NOMO-1 (cell line): Measurements from ENCODE around the gene ABHD2.
"Not testable (repeated sequence)": the region's sequence is repeated elsewhere in the genome, so short reads cannot be mapped to it uniquely, and the experiment has no call there.

Source experiments
- DNase-seq, 2 experiments: peaks; one replicate each; lab custom pipeline; 2025; ENCODE audit not compliant: unreplicated experiment in 2 of 2; lab: John Stamatoyannopoulos, UW

The ABHD2 gene, protein sequence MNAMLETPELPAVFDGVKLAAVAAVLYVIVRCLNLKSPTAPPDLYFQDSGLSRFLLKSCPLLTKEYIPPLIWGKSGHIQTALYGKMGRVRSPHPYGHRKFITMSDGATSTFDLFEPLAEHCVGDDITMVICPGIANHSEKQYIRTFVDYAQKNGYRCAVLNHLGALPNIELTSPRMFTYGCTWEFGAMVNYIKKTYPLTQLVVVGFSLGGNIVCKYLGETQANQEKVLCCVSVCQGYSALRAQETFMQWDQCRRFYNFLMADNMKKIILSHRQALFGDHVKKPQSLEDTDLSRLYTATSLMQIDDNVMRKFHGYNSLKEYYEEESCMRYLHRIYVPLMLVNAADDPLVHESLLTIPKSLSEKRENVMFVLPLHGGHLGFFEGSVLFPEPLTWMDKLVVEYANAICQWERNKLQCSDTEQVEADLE

DNA sequence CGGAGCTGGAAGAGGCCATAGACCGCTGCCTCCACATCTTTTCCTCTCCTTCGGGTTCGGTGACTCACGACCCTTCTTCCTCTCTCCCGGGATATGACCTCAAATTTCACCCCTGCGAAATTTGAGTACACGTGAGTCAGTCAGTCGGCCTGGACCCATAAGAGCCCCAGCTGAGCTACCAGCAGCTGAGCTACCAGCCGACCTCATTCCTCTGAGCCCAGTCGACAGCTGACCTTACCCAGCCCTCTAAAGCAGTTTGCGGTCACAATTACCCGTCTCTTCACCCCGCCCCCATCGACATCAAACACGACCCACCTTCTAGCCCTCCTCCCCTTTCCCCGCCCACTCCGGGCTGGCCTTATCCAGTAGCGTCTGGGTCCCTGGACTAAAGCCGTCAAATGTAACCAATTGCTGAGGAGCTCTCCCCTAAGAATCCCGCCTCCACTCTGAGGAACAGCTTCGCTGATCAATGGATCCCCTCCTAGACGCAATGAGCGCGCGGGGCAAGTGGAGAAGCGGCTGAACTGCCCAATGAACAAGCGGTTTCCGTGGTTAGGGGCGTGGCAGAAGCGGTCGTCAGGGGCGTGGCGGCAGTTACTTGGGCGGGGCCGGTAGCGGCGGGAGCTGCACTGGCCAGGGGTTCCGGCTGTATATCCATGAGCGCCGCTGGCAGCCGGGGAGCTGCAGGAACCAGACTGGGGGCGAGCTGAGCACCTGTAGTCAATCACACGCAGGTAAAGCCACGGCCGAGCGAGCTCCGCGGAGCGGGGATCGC is at the start of gene ABHD2:
Gene ABHD2, plus strand, starts transcription at position 627 of the 775 bp plus-strand sequence. CDS start 27,872 bp downstream, outside the sequence.
- DNase-seq = peak; percentile 99 to 100

DNA sequence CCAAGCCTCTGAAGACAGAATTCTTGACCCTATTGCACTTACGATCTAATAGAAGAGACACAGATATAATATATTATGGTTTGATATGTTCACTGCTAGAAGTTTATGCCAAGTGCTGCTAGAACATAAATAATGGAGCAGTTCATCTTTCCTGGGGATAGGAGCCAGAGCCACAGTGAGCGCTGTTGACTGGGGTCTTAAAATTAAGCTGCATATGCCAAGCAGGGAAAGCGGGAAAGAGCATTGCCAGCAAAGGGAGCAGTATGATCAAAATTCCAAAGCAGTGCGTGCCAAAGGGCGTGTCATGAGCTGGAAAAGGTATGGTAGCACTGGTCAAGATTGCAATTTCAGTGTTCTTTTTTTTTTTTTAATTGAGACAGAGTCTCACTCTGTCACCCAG is 49.1 kb upstream of the ABHD2 start:
- no peak for DNase-seq

DNA sequence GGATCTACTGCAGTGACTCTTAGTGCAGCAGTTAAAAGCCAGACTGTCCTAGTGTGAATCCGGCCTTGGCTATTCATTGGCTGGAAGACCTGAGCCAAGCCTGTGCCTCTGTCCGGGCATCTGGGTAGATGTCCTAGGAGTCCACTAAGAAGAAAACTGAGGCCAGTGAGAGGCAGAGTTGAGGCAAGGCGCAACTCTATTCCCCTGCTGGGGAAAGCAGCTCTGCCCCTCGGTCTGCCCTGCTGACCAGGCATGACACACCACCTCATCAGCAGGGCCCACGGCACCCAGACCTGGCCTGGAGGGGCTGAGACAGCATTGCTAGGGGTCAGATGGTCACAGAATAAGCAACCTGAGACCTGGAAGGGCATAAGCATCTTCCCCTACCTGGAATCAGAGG is 46.7 kb upstream of the ABHD2 start:
- no peak for DNase-seq

DNA sequence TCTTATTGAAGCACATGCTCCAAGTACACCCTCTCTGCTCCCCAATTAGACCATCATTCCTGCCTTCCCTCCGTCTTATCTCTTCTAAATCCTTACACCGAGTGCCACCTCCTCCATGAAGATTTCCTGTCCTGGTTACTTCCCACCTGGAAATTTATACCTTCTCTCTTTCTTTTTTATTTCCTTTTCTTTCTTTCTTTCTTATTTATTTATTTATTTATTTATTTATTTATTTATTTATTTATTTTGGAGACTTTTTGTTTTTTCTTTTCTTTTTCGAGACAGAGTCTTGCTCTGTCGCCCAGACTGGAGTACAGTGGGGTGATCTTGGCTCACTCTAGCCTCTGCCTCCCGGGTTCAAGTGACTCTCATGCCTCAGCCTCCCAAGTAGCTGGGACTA is 45.9 kb upstream of the ABHD2 start:
- DNase-seq = no peak

DNA sequence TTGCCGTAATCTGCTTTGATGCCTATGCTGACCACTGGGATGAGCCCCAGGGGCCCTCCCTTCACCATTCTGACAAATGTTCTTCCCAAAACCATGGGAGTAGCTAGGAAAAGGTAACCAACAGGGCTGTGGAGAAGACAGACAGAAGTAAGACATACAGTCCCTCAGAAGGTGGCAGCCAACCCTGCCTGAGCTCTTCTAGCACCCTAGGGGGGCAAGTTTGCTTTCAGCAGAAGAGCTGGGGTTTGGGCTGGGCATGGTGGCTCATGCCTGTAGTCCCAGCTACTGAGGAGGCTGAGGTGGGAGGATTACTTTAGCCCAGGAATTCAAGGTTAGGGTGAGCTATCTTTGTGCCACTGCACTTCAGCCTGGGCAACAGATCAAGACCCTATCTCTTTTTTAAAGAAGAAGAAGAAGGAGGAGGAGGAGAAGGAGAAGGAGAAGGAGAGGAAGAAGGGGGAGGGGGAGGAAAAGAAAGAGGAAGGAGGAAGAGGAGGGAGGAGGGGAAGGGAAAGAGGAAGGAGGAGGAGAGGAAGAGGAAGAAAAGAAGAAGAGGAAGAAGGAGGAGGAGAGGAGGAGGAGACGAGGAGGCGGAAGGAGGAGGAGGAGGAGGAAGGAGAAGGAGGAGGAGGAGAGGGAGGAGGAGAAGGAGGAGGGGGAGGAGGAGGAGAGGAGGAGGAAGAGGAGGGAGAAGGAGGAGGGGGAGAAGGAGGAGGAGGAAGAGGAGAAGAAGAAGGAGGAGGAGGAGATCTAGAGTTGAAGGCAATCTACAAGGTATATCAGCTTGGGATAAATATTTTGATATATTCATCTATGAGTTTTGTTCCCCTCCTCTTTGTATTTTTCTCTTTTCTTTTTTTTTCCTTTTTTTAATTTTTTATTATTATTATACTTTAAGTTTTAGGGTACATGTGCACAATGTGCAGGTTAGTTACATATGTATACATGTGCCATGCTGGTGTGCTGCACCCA is 44.9 kb upstream of the ABHD2 start:
- DNase-seq = no peak

DNA sequence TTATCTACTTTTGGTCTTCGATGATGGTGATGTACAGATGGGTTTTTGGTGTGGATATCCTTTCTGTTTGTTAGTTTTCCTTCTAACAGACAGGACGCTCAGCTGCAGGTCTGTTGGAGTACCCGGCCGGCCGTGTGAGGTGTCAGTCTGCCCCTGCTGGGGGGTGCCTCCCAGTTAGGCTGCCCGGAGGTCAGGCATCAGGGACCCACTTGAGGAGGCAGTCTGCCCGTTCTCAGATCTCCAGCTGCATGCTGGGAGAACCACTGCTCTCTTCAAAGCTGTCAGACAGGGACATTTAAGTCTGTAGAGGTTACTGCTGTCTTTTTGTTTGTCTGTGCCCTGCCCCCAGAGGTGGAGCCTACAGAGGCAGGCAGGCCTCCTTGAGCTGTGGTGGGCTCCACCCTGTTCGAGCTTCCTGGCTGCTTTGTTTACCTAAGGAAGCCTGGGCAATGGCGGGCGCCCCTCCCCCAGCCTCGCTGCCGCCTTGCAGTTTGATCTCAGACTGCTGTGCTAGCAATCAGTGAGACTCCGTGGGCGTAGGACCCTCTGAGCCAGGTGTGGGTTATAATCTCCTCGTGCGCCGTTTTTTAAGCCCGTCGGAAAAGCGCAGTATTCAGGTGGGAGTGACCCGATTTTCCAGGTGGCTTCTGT is 39.1 kb upstream of the ABHD2 start:
- DNase-seq = not testable (repeated sequence)

DNA sequence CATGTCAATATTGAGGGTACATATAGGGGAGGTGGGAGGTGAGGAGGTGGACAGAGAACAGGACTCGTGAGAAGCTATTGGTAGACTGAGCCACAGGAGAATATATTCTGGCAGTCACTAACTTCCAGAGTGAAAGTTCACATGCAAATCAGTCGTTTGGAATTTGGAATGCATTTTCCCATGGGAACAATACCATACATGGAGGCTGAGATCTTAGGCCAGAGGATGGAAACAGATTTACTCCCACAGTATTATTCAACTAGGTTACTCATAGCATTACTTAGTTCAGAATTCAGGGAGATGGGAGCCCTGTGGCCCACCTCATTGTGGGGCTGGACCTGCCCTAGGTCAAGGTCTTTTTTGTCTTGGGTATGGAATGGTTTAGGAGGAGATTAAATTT is 36.4 kb upstream of the ABHD2 start:
- no peak for DNase-seq

DNA sequence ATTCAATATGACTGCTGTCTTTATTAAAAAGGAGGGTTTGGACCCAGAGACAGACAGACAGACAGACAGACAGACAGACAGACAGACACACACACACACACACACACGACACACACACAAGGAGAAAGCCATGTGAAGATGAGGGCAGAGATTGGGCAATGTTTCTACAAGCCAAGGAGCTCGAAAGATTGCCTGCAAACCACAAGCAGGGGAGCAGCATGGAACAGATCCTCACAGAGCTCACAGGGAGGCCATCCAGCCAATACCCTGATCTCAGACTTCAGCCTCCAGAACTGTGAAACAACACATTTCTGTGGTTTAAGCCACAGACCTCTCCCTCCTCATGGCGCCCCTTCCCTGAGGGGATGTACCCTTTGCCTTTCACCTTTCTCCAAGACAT is 35.8 kb upstream of the ABHD2 start:
- DNase-seq = peak; percentile 20 to 29

DNA sequence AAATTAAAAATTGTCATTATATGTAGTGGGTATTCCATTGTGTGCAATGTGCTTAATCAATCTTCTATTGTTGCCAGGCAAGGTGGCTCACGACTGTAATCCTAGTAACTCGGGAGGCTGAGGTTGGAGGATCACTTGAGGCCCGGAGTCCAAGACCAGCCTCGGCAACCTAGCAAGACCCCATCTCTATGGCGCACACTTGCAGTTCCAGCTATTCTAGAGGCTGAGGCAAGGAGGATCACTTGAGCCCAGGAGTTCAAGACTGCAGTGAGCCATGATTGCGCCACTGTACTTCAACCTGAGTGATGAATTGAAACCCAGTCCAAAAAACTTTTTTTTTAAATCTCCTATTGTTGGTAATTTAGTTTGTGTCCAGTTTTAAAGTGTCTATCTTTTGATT is 33.4 kb upstream of the ABHD2 start:
- no peak for DNase-seq

DNA sequence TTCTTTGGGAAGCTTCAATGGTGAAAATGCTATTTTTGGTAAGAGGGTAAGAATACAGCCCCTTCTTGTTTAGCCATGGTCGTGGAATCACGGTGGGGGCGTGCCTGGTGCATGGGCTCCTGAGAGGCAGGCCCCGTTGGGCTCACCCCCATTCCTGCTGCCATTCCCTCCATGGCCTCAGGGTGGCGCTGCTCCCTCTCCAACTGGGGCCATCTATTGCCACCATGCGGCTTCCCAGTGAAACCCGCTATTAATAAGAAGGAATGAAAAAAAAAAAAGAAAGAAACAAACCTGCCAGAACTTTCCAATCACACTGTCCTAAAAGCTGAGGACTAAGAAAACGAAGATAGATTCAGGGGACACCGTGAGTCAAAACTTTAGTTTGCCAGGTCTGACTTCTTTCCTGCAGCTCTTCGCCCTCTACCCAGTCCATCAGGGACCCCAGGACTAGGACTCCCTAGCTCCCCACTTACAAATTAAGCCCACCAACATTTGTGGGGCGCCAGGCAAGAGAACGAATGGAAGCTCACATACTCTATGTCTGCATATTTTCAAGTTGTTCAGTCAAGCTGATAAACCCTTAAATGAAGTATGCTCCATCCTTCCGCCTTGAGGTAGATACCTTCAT is 30.6 kb upstream of the ABHD2 start:
- DNase-seq = peak; percentile 43 to 49

DNA sequence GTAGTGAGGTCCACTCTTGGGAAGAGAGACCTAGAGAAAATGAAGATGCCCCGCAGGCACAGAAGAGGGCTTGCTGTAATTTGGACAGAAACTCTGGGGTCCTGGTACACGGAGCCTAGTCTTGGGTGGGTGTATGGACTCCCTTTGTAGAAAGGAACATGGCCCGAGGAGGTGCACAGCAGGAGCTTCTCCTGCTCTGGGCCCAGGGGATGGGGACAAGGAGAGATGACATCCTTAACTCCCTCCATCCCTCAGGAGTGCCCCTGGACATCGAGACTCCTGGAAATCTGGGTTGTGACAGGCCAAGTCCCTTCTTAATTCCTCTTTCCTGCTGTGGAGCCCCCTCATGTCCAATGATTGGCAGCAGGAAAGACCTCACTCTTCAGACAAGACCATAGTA is 29.9 kb upstream of the ABHD2 start:
- DNase-seq = no peak

DNA sequence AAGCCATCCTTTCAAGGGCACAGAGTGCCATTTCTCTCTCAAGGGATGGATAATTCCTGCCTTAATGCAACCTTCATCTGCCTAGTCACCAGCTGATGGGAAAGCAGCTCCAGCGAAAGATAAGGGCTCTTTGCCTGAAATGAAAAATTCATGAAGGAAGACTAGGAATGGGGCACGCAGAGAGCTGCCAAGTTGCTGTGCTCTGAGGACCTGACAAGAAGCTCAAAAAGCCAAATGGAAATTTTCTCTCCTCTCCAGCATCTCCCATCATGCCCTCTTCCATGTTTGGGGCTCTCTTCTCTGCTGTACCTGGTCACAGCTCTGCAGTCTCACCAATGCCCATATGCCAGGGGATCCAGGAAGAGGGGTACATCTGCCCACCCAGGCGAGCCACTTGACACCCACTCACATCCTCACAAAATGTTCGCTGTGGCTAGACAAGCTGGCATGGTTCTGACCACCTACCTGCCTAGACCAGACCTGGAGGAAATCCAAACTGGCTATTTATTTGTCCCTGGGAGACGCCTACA is 29.3 kb upstream of the ABHD2 start:
- DNase-seq = no peak

DNA sequence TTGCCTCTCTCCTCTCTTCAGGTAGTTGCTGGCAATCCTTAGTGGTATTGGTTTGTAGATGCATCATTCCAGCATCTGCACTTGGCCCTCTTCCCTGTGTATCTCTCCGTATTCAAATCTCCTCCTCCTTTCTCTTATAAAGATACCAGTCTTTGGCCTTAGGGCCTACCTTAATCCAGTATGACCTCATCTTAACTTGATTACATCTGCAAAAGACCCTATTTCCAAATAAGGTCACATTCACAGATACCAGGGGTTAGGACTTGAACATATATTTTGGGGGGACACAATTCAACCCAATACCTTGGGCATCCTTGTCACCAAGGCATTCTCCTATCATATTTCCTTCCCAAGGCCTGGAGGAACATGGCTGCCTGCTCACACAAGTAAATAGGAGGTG is 22.0 kb upstream of the ABHD2 start:
- no peak for DNase-seq

DNA sequence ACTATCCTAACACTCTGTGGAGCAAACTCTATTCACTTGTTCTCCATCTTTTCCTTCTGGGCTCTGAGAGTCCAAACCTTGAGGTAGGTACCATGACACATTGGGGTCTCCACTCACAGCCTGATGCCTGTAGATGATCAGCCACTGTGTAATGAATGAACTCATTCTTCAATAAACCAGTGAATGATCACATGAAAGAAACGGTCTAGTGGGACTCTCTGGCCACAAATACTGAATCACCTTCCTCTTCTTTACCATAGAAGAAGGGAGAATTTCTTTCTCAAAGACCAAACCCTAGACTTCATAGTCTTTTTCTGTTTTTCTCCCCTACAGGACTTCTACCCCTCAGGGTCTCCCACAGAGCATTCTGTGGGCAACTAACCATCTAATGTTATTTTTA is 20.5 kb upstream of the ABHD2 start:
- DNase-seq = peak in 1 of 2 experiments; percentile 56

DNA sequence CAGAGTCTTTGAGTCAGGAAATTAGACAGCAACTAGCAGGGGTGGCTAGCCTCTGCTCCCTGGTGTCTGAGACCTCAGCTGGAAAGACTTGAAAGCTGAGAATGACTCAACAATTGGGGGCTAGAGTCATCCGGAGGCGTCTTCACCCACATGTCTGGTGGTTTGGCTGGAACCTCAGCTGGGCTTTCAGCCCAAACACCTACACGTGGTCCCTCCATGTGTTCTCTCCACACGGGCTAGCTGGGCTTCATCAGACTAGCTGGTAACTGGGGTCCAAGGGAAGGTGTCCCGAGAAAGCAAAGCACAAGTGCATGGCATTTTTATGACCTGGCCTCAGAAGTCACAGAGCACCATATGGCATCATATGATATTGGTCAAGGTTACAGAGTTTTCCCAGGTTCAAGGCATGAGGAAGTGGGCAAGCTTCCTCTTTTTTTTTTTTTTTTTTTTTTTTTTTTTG is 19.9 kb upstream of the ABHD2 start:
- DNase-seq = peak; percentile 79 to 90

DNA sequence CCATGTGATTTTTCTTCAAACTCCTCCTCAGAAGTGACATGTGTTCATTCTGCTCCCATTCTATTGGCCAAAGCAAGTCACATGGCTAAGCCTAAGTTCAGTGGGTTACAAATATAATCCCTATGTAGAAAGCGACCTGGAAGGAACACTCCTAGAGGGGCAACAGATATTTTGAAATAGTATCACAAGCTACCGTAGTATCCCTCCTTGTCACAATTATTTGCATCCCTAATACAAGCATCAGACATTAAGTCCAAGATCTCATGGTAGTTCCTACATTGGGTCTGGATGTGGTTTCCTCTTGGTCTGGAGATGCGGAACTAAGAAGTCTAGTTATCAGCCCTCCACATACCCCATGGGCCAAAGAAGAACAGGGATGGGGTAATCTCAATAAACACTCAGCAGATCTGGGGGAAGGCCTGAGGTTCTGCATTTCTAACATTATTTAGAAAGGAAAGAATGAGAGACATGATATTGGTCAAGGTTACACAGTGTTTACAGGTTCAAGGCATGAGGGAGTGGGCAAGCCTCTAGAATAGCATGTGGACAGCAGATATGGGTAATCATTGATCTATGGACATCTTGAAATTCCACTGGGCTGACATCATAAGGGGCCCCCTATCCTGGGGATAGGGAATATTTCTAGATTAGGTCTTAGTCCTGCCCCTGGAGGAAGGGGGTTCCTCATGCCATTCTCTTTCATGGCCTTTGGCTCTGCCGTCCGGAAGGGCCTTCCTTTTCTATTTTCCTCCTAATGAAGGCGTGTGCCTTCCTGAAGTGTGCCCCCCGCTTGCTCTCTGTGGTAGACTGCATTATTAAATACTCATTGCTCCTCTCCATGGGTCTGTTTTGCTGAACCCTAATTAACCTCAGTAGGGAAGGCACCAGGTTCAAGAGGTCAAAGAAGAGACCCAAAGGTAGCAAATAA is 17.8 kb upstream of the ABHD2 start:
- peak; percentile 80 to 96 for DNase-seq

DNA sequence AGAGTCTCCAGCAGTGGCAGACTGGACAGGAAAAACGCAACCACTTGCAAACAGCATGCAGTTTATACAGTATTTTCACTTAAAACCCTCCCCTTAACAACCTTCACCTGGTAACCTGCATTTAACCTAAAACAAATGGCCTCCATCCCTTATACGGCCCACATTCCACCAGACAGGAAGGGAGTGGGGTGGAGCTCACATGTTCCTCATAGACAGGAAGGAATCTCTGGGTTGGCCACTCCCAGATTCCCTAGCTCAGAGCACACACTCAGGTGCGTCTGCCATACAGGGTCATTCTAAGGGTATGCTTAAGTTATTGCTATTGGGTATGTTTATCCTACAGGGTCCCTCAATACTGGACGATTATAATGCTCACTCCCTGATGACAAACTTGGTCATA is 16.8 kb upstream of the ABHD2 start:
- no peak for DNase-seq

DNA sequence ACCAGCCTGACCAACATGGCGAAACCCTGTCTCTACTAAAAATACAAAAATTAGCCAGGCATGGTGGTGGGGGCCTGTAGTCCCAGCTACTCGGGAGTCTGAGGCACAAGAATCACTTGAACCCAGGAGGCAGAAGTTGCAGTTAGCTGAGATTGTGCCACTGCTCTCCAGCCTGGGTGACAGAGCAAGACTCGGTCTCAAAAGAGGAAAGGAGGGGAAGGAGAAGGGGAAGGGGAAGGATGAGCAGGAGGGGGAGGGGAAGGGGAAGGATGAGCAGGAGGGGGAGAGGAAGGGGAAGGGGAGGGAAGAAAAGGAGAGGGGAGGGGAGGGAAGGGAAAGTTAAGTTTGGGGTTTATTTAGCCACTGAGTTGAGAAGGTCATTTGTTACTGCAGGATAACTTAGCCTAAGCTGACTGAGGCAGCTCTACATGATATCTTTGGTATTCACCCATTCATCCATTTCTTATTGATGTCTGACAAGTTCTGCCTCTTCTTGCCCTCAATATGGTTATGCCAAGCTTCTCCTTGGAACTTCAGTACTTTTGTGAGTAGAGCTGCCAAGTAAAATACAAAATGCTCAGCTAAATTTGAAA is 15.9 kb upstream of the ABHD2 start:
- no peak for DNase-seq
